Measurements from ENCODE around the gene GNG2.

GNG2 gene

GRCh38 chr14:52012635-52013034 lies 152.2 kb downstream of the GNG2 start:
- Histone ChIP-seq H3K4me3 (ENCODE audit: insufficient read length, low read depth) (no peak overlapping the region), H3K9me3 (ENCODE audit: insufficient read depth, low read length) (no peaks in the 10 kb centered on the region), H3K36me3 (ENCODE audit: insufficient read depth, insufficient read length, low read length) (peaks cover 46% of the 10 kb centered on the region), H3K9ac (ENCODE audit: insufficient read length, low read depth) (no peak overlapping the region), H3K4me1 (ENCODE audit: insufficient read depth, insufficient read length) (peaks cover 7% of the 10 kb centered on the region), H3K27me3 (ENCODE audit: insufficient read depth, insufficient read length) (no peaks in the 10 kb centered on the region)
- no peak for DNase-seq (ENCODE audit: low read depth, low spot score)
- TF ChIP-seq YY1 (IDR thresholded peaks at IDR 0.05; ENCODE audit: insufficient read depth, insufficient read length): no peak
- no peak for TF ChIP-seq ZNF274 (IDR thresholded peaks at IDR 0.05; ENCODE audit: low read depth, low read length)

GRCh38 chr14:52013984-52014600 lies 153.7 kb downstream of the GNG2 start:
- TF ChIP-seq YY1 (IDR thresholded peaks at IDR 0.05; ENCODE audit: insufficient read depth, insufficient read length): no peak
- TF ChIP-seq ZNF274 (IDR thresholded peaks at IDR 0.05; ENCODE audit: low read depth, low read length): no peak
- no peak for TF ChIP-seq SUZ12 (IDR thresholded peaks at IDR 0.05; ENCODE audit: extremely low read depth, insufficient read depth, insufficient read length)
- no peak for DNase-seq (ENCODE audit: low read depth, low spot score)
- Histone ChIP-seq H3K36me3 (ENCODE audit: insufficient read depth, insufficient read length, low read length) (peaks cover 31% of the 10 kb centered on the region), H3K27me3 (ENCODE audit: insufficient read depth, insufficient read length) (no peaks in the 10 kb centered on the region), H3K4me3 (ENCODE audit: insufficient read length, low read depth) (no peak overlapping the region), H3K4me1 (ENCODE audit: insufficient read depth, insufficient read length) (peaks cover 7% of the 10 kb centered on the region), H3K9me3 (ENCODE audit: insufficient read depth, low read length) (no peaks in the 10 kb centered on the region), H3K9ac (ENCODE audit: insufficient read length, low read depth) (no peak overlapping the region)

GRCh38 chr14:52014601-52015267 lies 154.3 kb downstream of the GNG2 start:
- Histone ChIP-seq H3K36me3 (ENCODE audit: insufficient read depth, insufficient read length, low read length) (peaks cover 25% of the 10 kb centered on the region), H3K4me1 (ENCODE audit: insufficient read depth, insufficient read length) (peaks cover 7% of the 10 kb centered on the region), H3K4me3 (ENCODE audit: insufficient read length, low read depth) (no peak overlapping the region), H3K9me3 (ENCODE audit: insufficient read depth, low read length) (no peaks in the 10 kb centered on the region), H3K27me3 (ENCODE audit: insufficient read depth, insufficient read length) (no peaks in the 10 kb centered on the region), H3K9ac (ENCODE audit: insufficient read length, low read depth) (no peak overlapping the region)
- no peak for DNase-seq (ENCODE audit: low read depth, low spot score)
- TF ChIP-seq SUZ12 (IDR thresholded peaks at IDR 0.05; ENCODE audit: extremely low read depth, insufficient read depth, insufficient read length) (no peak), YY1 (IDR thresholded peaks at IDR 0.05; ENCODE audit: insufficient read depth, insufficient read length) (no peak), ZNF274 (IDR thresholded peaks at IDR 0.05; ENCODE audit: low read depth, low read length) (no peak)

GRCh38 chr14:52015411-52016030 lies 155.1 kb downstream of the GNG2 start:
- Histone ChIP-seq H3K4me3 (ENCODE audit: insufficient read length, low read depth) (no peak overlapping the region), H3K27me3 (ENCODE audit: insufficient read depth, insufficient read length) (no peaks in the 10 kb centered on the region), H3K4me1 (ENCODE audit: insufficient read depth, insufficient read length) (peaks cover 7% of the 10 kb centered on the region), H3K36me3 (ENCODE audit: insufficient read depth, insufficient read length, low read length) (peaks cover 19% of the 10 kb centered on the region), H3K9me3 (ENCODE audit: insufficient read depth, low read length) (no peaks in the 10 kb centered on the region), H3K9ac (ENCODE audit: insufficient read length, low read depth) (no peak overlapping the region)
- no peak for DNase-seq (ENCODE audit: low read depth, low spot score)
- TF ChIP-seq ZNF274 (IDR thresholded peaks at IDR 0.05; ENCODE audit: low read depth, low read length): no peak
- no peak for TF ChIP-seq SUZ12 (IDR thresholded peaks at IDR 0.05; ENCODE audit: extremely low read depth, insufficient read depth, insufficient read length)
- no peak for TF ChIP-seq YY1 (IDR thresholded peaks at IDR 0.05; ENCODE audit: insufficient read depth, insufficient read length)

- TF ChIP-seq YY1 (IDR thresholded peaks at IDR 0.05; ENCODE audit: insufficient read depth, insufficient read length) (no peak), SUZ12 (IDR thresholded peaks at IDR 0.05; ENCODE audit: extremely low read depth, insufficient read depth, insufficient read length) (no peak), ZNF274 (IDR thresholded peaks at IDR 0.05; ENCODE audit: low read depth, low read length) (no peak)
- DNase-seq (ENCODE audit: low read depth, low spot score): no peak
- Histone ChIP-seq H3K4me3 (ENCODE audit: insufficient read length, low read depth) (no peak overlapping the region), H3K9ac (ENCODE audit: insufficient read length, low read depth) (no peak overlapping the region), H3K36me3 (ENCODE audit: insufficient read depth, insufficient read length, low read length) (no peaks in the 10 kb centered on the region), H3K4me1 (ENCODE audit: insufficient read depth, insufficient read length) (peaks cover 7% of the 10 kb centered on the region), H3K9me3 (ENCODE audit: insufficient read depth, low read length) (no peaks in the 10 kb centered on the region), H3K27me3 (ENCODE audit: insufficient read depth, insufficient read length) (no peaks in the 10 kb centered on the region)
Observed at GRCh38 chr14:52018252-52018651, 157.8 kb downstream of the GNG2 start.

GRCh38 chr14:52018970-52019369 lies 158.6 kb downstream of the GNG2 start:
- no peaks in the 10 kb centered on the region for H3K27me3 ChIP-seq (ENCODE audit: insufficient read depth, insufficient read length)
- peaks cover 3% of the 10 kb centered on the region for H3K4me1 ChIP-seq (ENCODE audit: insufficient read depth, insufficient read length)
- no peak overlapping the region for H3K4me3 ChIP-seq (ENCODE audit: insufficient read length, low read depth)
- H3K36me3 ChIP-seq (ENCODE audit: insufficient read depth, insufficient read length, low read length): no peaks in the 10 kb centered on the region
- DNase-seq (ENCODE audit: low read depth, low spot score): no peak
- TF ChIP-seq ZNF274 (IDR thresholded peaks at IDR 0.05; ENCODE audit: low read depth, low read length) (no peak), YY1 (IDR thresholded peaks at IDR 0.05; ENCODE audit: insufficient read depth, insufficient read length) (no peak), SUZ12 (IDR thresholded peaks at IDR 0.05; ENCODE audit: extremely low read depth, insufficient read depth, insufficient read length) (no peak)
- H3K9me3 ChIP-seq (ENCODE audit: insufficient read depth, low read length): no peaks in the 10 kb centered on the region
- H3K9ac ChIP-seq (ENCODE audit: insufficient read length, low read depth): no peak overlapping the region
